Measurements from ENCODE around the gene EFTUD2. TPM values are rescaled to one million over a fixed set of nuclear protein-coding genes. Genes with fewer than 3 reads are reported as not detected.

EFTUD2 gene
- total RNA-seq, 6 experiments from 2014 or later: 29.9 to 42.4 (median 35.1) TPM

- peak; percentile 81 to 89 (median 81) for ATAC-seq
Measured at GRCh38 chr17:44911133-44912001, 12.1 kb upstream of the EFTUD2 start.

GRCh38 chr17:44910231-44911106 lies 11.2 kb upstream of the EFTUD2 start:
- ATAC-seq (no peak), DNase-seq (no peak)
- Histone ChIP-seq H3K4me3 (no peak overlapping the region), H3K4me1 (peaks cover 0 to 10% (median 4%) of the 10 kb centered on the region in 4 donors), H3K36me3 (no peaks in the 10 kb centered on the region), H3K27me3 (no peaks in the 10 kb centered on the region), H3K9me3 (no peaks in the 10 kb centered on the region), H3K27ac (no peak overlapping the region)
- 72% methylated on average over 7 of the region's 13 CpGs for WGBS (ENCODE audit: insufficient coverage, low coverage, low lambda C conversion rate, missing lambda C conversion rate)
- TF ChIP-seq CTCF (IDR thresholded peaks at IDR 0.05) (no peak), POLR2A (IDR thresholded peaks at IDR 0.05) (no peak)
- intact Hi-C loops (cut with DNase I): loop anchor here in 1 of 2 donors (10.0 kb wide), 1 partner anchor 214 kb away; no protein-coding TSS in a partner anchor

More at GRCh38 chr17:44911133-44912001, 12.1 kb upstream of the EFTUD2 start:
- H3K4me1 ChIP-seq: peaks cover 0 to 10% (median 4%) of the 10 kb centered on the region in 4 donors
- peak overlapping the region; percentile 8 to 50 (median 28) for H3K4me3 ChIP-seq
- TF ChIP-seq POLR2A (IDR thresholded peaks at IDR 0.05) (no peak), CTCF (IDR thresholded peaks at IDR 0.05) (peak; percentile 40 to 66 (median 64))
- no peaks in the 10 kb centered on the region for H3K9me3 ChIP-seq
- no peaks in the 10 kb centered on the region for H3K36me3 ChIP-seq
- DNase-seq: peak; percentile 69 to 83 (median 82)
- intact Hi-C loops (cut with DNase I): loop anchor here in 1 of 2 donors (10.0 kb wide), 1 partner anchor 213 kb away; no protein-coding TSS in a partner anchor
- no peak overlapping the region for H3K27ac ChIP-seq
- no CpG with 5 or more reads among the region's 56 CpGs for WGBS (ENCODE audit: insufficient coverage, low coverage, low lambda C conversion rate, missing lambda C conversion rate)
- no peaks in the 10 kb centered on the region for H3K27me3 ChIP-seq

DNA sequence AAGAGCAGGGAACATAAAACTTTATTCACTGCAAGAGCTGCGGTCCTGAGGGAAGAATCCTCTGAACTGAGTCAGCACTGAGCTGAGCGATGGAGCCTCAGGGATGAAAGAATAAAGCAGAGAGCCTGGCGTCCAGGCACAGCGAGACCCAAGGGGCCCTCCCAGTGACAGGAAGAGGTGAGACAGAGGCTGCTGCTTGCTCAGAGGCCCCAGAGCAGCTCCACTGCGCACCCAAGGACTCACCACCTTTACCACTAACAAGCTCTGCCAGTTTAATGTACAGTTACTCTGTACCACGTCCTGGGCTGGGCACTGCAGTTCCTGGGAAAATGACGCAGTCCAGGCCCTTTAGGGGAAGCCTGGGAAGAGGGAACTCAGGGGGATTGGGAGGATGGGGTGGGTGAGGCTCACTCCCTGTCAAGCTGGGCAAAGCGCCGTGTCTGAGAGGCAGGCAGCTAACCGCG lies 10.5 kb upstream of the EFTUD2 start:
- no peaks in the 10 kb centered on the region for H3K36me3 ChIP-seq
- DNase-seq: no peak
- no peaks in the 10 kb centered on the region for H3K9me3 ChIP-seq
- intact Hi-C loops (cut with DNase I): loop anchor here in 1 of 2 donors (10.0 kb wide), 1 partner anchor 215 kb away; no protein-coding TSS in a partner anchor
- TF ChIP-seq CTCF (IDR thresholded peaks at IDR 0.05) (no peak), POLR2A (IDR thresholded peaks at IDR 0.05) (no peak)
- no peaks in the 10 kb centered on the region for H3K27me3 ChIP-seq
- no peak for ATAC-seq
- peaks cover 0 to 10% (median 4%) of the 10 kb centered on the region in 4 donors for H3K4me1 ChIP-seq
- H3K4me3 ChIP-seq: no peak overlapping the region
- WGBS (ENCODE audit: insufficient coverage, low coverage, low lambda C conversion rate, missing lambda C conversion rate): 70% methylated on average over 8 of the region's 11 CpGs
- no peak overlapping the region for H3K27ac ChIP-seq

DNA sequence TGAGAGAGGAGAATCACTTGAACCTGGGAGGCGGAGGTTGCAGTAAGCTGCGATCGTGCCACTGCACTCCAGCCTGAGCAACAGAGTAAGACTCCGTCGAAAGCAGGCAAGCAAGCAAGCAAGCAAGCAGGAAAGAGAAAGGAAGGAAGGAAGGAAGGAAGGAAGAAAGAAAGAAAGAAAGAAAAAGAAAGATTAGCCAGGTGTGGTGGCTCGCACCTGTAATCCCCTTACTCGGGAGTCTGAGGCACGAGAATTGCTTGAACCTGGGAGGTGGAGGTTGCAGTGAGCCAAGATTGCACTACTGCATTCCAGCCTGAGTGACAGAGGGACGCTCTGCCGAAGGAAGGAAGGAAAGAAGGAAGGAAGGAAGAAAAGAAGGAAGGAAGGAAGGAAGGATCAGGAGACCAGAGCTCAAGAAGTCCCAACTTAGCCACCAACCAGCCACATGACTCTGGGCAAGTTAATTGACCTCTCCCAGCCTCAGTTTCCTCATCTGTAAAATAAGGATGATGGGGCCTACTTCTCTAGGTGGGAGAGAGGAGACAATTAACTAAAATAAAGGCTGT lies 9.6 kb upstream of the EFTUD2 start:
- Histone ChIP-seq H3K27me3 (no peaks in the 10 kb centered on the region), H3K27ac (no peak overlapping the region), H3K36me3 (no peaks in the 10 kb centered on the region), H3K4me1 (peaks cover 0 to 10% (median 4%) of the 10 kb centered on the region in 4 donors), H3K4me3 (no peak overlapping the region), H3K9me3 (no peaks in the 10 kb centered on the region)
- intact Hi-C loops (cut with DNase I): no loop called here
- 81% methylated on average over 8 of the region's 10 CpGs for WGBS (ENCODE audit: insufficient coverage, low coverage, low lambda C conversion rate, missing lambda C conversion rate)
- DNase-seq: no peak
- ATAC-seq: no peak
- TF ChIP-seq CTCF (IDR thresholded peaks at IDR 0.05) (no peak), POLR2A (IDR thresholded peaks at IDR 0.05) (no peak)
